GM18505 (cell line): ENCODE measurements around the gene THSD4.

Source experiments
- ATAC-seq: cut with Tn5 transposase; IDR thresholded peaks from one replicate; pipeline ENCODE4 v1.9.1; 2021; ENCODE audit not compliant: unreplicated experiment
- POLR2A ChIP-seq: IDR thresholded peaks from 4 replicates; pipeline ENCODE4 v1.6.1; 2011; ENCODE audit warnings: borderline replicate concordance; ENCODE audit not compliant: insufficient read depth, insufficient read length; ENCODE audit errors: extremely low read depth

Gene THSD4

DNA sequence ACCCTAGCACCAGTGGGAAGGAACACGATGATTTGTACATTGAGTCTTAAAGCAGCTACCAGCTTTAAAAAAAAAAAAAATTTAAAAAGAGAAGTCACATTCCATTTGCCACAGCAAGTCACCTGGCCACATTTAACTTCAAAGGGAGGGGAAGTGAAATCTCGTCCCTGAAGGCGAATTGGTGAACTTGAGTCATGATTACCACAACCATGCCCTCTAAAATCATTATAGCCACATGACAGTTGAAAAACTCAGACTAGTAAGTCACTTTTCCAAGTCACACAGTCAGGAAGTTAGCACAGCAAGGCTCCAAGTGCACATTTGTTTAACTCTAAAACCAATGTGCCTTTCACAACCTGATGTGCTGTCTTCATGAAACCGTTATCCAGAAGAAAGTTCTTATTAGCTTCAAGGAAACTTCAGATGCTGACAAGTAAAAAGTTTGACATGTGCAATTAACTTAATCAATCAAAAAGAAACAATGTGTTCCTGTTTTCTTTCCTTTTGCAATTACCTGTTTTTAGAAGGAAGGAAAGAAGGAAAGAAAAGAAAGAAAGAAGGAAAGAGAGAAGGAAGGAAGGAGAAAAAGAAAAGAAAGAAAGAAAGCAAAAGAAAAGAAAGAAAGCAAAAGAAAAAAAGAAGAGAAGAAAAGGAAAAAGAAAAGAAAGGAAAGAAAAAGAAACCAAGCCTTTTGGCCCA, 8.3 kb upstream of the THSD4 start:
- no peak for TF ChIP-seq POLR2A
- no peak for ATAC-seq

DNA sequence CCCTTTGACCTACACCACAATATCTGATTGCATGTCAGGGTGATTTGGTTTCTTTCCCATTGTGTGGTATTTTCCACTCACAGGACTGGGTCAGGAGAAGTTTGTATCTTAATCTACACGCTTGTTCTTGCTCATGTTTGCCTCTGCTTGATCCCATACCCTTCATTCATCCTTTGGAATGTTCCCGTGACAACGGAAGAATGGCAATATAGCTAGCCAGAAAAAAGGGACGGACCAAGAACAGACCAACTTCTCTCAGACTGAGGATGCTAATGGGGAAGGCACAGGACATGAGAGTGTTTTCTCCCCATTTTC, 7.8 kb upstream of the THSD4 start:
- TF ChIP-seq POLR2A, result no peak
- no peak for ATAC-seq

DNA sequence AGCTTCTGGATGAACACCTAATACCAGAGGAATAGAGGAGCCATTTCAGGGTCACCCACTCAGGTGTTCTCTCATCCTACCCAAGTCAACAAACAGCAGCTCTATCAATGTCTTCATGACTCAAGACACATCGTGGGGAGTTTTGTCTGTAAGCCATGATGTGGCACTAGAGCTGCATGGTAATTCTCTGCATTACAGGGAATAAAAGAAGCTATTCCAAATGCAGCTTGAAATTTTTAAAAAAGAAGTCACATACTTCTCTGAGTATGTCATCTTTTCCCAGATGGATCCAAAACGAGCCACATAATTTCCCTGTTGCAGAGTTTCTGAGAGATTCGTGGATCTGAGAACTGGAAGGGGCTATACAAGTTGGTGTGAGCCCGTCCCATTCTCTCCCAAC, 6.1 kb upstream of the THSD4 start:
- no peak for TF ChIP-seq POLR2A
- ATAC-seq, result no peak

DNA sequence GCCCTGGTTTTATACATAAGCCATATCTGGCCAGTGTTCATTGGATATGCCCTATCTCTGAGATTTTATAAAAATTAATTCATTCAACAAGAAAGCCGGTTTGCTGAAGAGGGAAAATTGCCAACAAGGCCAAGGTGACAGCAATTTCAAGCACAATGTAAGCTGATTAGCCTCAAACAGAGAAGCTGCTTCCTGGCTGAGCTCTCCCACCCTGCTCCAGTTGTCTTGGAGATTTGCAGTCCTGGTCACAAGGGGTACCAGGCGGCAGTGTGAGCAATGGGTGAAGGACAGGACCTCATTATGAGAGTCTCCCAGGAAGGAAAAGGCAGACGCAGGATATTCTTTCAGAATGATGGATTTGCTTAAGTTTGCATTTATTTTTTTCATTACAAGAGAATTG, 5.4 kb upstream of the THSD4 start:
- no peak for ATAC-seq
- TF ChIP-seq POLR2A, result no peak

DNA sequence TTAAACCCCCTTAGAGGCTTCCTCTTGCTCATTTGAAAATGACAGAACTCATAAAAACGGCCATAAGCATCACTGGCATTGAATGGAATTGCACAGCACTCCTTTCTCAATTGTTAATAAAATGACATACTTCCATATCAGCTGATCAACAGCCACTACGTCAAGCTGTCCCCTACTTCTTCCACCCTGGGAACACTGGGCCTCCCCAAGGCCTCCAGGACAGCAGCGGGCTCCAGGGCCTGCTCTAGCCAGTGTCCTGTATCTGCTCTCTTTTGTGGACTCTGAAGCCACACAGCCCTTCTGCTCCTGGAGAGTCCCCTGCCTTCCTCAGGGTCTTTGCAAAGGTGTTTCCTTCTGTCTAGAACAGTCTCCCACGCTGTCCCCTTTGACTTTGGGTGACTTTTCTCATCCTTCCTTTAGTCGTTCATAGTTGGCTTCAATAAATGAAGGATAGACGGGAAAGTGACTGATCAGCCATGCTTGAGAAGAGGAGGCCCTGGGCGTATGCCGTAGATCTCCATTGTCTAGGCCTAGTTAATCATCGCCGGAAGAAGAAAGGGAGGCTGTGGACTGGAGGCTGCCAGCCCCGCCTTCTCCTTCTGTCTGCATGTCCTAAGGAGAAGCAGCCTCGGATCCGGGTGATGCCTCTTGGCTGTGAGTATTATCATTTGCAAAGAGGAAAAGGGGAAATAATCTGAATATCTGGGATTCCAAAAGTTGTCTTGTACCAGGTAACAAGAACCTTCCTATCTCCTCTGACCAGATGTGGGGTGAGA, 4.7 kb upstream of the THSD4 start:
- no peak for TF ChIP-seq POLR2A
- ATAC-seq, result no peak

DNA sequence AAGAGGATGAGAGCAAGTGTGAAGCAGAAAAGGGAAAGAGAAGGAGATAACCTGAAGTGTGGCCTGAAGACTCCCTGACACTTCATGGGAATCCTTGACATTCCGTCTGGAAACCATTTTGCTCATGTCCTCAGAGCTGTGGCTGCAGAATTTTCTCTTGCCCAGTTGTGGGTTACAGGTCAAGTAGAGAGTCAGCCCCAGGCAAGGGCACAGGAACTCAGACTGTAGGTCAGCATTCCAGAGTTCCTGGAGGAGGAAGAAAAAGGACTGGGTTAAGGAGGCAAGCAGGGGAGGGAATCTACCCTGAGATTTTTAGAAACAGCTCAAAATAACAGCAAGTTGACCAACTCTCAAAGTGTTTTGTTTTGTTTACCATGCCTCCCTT, 4.1 kb upstream of the THSD4 start:
- ATAC-seq, result no peak
- TF ChIP-seq POLR2A, result no peak

DNA sequence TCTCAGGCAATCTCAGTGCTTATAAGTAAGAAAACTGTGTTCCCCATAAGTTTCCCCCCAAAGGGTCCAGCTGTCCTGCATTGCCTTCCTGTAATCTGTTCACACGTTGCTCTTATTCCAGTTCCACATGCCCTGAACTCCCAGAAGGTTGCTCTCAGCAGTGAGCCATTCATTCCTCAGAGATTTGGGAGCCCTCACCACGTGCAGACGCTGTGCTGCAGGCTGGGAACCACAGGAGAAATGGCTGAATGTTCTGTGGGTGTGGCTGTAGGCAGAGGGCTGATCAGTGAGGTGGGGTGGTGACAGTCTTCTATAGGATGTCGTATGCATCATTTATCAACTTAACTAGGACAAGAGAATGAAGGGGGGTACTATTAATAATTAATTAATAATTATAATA, 3.3 kb upstream of the THSD4 start:
- no peak for TF ChIP-seq POLR2A
- ATAC-seq, result no peak

DNA sequence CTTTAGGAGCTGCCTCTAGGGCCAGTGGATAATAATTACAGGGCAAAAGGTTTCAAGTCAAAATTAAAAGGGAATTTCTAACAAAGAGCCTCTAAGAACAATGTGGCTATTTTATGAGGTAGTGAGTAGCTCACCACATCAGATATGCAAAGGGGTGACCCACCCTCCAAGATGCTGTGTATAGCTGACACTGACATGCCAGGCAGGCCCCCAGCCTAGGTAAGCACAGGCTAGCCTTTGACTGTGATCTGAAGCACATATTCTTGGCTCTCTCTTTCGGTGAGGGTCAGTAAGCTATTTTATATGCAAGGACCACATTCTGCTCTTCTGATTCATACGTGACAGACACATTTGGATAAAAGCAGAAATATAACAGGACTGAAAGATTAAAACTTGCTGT, 2.8 kb upstream of the THSD4 start:
- no peak for TF ChIP-seq POLR2A
- ATAC-seq, result no peak

DNA sequence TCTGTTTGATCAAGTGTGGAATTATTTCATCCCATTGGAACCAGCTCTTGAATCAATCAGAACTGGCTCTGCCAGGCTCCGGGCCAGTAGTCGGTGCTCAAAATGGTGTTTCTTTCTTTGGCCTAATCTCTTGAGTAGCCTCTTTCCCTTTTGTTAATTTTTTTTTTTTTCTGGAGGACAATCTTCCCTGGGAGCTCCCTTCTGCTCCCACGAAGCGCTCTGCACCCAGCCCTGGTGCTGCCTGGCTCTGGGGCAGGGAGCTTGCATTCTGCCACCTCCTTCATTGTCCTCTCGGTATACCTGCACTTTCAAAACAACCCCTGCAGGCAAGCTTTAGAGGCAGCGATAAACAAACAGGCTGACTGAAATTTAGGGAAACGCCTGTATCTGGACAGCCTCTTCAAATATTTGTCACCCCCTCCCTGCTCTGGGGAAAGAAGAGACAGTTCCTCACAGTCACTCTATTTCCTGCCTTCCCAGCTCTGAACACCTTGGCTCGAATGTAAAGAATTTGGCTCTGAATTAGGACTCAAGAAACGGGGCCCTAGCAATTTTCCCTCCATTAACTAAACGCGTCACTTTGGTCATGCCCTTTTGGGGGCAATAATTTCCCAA, 1.1 kb upstream of the THSD4 start:
- TF ChIP-seq POLR2A, result no peak
- ATAC-seq, result no peak

DNA sequence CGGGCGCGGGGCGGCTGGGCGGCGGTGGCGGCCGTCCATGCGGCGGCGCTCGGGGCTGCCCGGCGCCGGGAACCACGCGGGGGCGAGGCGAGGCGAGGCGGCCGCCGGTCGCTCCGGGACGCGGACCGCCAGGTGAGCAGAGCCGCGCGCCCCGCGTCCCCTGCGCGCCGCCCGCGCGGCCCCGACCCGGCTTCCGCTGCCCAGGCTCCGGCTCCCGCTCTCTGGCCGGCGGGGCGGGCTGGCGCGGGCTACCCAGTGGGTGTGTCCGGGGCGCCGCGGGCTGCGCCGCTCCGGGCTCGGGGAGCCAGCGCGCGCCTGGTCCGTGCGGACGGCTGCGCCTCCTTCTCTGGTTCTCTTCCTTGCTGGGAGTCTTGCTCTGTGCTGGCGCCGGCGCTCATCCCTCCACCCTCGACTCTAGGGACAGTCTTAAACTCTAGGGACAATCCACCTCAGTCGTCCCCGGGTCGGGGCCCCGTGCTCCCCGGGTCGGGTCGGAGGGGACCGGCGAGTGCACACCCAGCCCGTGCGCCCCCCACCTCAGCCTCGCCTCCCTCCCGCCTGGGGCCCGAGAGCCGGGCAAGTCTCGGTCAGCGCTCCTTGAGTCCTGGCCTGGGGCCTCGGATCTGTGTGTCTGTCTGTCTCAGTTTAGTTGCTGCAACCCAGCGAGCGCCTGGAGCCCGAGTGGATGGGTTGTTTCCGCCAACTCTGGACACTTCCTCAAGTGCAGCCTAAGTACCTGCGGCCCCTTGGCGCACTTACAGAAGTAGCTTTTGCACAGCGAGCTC, 488 bp downstream of the THSD4 start:
- peak; percentile 57 for ATAC-seq
- no peak for TF ChIP-seq POLR2A

DNA sequence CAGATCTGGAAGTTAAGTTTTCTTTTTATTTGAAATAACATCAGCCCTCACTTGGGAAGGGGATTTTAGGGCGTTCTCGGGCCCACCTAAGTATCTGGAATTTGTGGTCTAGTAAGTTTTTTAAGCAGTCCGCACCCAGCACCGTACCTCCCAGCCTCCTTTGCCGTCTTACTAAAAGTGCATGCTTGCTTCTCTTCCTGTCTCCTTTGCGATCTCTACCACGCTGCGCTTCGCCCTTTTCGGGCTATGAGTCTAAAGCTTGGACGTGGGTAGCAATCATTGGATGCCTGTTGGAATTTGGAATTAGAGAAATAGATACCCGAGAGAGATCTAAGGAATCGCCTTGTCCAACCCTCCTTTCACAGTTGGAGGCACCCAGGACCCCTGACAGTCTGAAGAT, 1.1 kb downstream of the THSD4 start:
- no peak for ATAC-seq
- no peak for TF ChIP-seq POLR2A

DNA sequence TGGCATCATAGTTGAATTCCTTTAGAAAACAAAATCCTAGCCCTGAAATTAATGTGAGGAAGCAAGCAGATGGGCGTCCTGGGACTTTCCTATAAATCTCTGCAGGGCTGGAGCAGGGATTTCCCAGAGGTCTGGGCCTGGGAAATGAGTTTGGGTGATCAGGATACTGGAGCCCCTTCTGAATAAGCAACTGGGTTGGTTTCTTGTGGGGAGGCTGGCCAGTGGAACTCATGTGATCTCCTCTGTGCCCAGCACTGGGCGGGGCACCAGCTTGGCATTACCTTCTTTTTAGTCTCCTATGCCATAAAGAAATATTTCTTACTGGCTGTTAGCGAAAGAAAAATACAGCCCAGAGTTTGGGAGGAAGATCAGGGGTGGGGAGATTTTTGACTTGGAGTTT, 1.7 kb downstream of the THSD4 start:
- ATAC-seq, result no peak
- TF ChIP-seq POLR2A, result no peak

DNA sequence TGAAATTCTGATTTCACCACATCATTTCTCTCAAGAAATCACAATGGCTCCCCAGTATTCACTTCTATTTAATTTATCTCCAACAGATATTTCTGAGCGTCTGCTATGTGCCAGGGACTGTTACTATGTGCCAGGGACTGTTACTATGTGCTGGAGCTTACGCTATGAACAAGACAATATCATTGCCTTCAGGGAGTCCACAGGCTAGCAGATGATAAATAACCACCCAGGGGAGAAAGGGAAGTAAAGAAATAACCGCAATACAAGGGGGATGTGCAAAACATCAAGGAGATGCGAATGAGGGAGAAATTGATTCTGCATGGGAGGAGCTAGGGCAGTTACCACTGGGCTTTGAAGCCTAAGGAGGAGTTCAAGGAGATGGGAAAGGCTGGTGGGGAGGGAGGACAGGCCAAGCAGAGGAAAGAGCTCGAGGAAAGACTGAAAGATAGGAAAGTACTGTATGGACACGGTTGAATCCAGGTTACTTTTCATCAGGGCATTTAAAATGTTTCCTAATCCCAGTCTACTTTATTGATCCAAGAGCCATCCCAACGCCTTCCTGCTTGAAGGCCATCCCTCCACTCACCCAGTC, 2.5 kb downstream of the THSD4 start:
- TF ChIP-seq POLR2A, result no peak
- ATAC-seq, result no peak

DNA sequence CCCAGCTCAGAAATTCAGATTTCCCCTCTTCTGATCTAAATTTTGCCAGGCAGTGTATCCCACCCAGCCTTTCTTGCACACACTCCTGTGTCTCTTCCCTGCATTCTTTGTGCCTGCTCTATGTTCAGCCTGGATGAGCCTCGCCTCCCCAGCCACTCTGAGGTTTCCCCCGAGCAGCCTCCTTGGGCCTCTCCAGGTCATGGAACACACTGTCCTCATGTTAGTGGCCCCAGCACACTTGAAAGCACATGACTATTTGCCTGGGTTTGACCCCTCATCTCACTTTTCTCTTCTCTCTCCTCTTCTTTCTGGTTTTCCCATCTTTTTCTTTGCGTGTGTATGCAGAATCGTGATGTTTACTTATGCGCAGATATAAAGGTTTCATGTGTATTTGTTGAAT, 3.1 kb downstream of the THSD4 start:
- no peak for TF ChIP-seq POLR2A

More for the DNA sequence above, 3.1 kb downstream of the THSD4 start:
- no peak for ATAC-seq
